Prostate gland (tissue), 2 donors: Measurements from ENCODE around the gene XRCC4.
"Not testable (repeated sequence)": the region's sequence is repeated elsewhere in the genome, so short reads cannot be mapped to it uniquely, and the experiment has no call there.

Source experiments
- POLR2A ChIP-seq: fragments of 450-650 bp; IDR thresholded peaks from one replicate; pipeline ENCODE4 v1.6.1; 2016; ENCODE audit warnings: antibody characterized with exemption, mild to moderate bottlenecking
- POLR2AphosphoS5 ChIP-seq: sonication (generic); formaldehyde crosslinking; IDR thresholded peaks from one replicate; pipeline ENCODE4 v1.6.1; 2017; ENCODE audit warnings: antibody characterized with exemption
- TF ChIP-seq, protein P1 (sequence below), 4 experiments: fragments of 200-600 bp in 2 of 4; fragments of 450-650 bp in 2 of 4; sonication (generic) in 2 of 4; IDR thresholded peaks; 1 replicate in 3 of 4; 2 replicates in 1 of 4; pipeline ENCODE4 v1.5.1; 2016 to 2019; ENCODE audit warnings: antibody characterized with exemption in 4 of 4, mild to moderate bottlenecking in 2 of 4, moderate library complexity in 2 of 4

DNA sequence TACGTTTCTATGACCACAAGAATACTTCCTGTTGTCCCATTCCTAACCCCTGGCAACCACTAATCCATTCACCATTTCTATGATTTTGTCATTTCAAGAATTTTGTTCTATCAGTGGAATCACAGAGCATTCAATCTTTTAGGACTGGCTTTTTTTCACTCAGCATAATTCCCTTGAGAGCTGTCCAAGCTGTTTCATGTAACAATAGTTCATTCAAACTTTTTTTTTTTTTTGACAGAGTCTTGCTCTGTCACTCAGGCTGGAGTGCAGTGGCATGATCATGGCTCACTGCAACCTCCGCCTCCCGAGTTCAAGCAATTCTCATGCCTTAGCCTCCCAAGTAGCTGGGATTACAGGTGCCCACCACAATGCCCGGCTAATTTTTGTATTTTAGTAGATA lies 75.6 kb downstream of the XRCC4 start:
- TF ChIP-seq, protein P1, sequence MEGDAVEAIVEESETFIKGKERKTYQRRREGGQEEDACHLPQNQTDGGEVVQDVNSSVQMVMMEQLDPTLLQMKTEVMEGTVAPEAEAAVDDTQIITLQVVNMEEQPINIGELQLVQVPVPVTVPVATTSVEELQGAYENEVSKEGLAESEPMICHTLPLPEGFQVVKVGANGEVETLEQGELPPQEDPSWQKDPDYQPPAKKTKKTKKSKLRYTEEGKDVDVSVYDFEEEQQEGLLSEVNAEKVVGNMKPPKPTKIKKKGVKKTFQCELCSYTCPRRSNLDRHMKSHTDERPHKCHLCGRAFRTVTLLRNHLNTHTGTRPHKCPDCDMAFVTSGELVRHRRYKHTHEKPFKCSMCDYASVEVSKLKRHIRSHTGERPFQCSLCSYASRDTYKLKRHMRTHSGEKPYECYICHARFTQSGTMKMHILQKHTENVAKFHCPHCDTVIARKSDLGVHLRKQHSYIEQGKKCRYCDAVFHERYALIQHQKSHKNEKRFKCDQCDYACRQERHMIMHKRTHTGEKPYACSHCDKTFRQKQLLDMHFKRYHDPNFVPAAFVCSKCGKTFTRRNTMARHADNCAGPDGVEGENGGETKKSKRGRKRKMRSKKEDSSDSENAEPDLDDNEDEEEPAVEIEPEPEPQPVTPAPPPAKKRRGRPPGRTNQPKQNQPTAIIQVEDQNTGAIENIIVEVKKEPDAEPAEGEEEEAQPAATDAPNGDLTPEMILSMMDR (IDR thresholded peaks at IDR 0.05), result not testable (repeated sequence)
- TF ChIP-seq POLR2A, POLR2AphosphoS5: not testable (repeated sequence)
